GM21390 (cell line): Measurements from ENCODE around the gene FBXL19.

ENCODE experiments used
- ATAC-seq: cut with Tn5 transposase; IDR thresholded peaks from one replicate; pipeline ENCODE4 v1.9.1; 2021; ENCODE audit not compliant: unreplicated experiment

FBXL19 gene

GRCh38 chr16:30985401-30986128, 62.2 kb downstream of the FBXL19 start:
- ATAC-seq: no peak

GRCh38 chr16:30986129-30986991, 63.0 kb downstream of the FBXL19 start:
- no peak for ATAC-seq

- ATAC-seq: no peak
These were observed 64.3 kb downstream of the FBXL19 start for GRCh38 chr16:30987581-30988190.

GRCh38 chr16:30989469-30990047, 66.2 kb downstream of the FBXL19 start:
- no peak for ATAC-seq

GRCh38 chr16:30990105-30990504, 66.7 kb downstream of the FBXL19 start:
- no peak for ATAC-seq

- no peak for ATAC-seq
These were observed 67.7 kb downstream of the FBXL19 start for GRCh38 chr16:30991052-30991451.

GRCh38 chr16:30992276-30992780, 69.0 kb downstream of the FBXL19 start:
- no peak for ATAC-seq

GRCh38 chr16:30992931-30993816, 69.8 kb downstream of the FBXL19 start:
- ATAC-seq: no peak

- no peak for ATAC-seq
These were observed 72.6 kb downstream of the FBXL19 start for GRCh38 chr16:30995927-30996323.

GRCh38 chr16:30996324-30996984, 73.1 kb downstream of the FBXL19 start:
- ATAC-seq: no peak

- peak; percentile 72 for ATAC-seq
These were observed 73.8 kb downstream of the FBXL19 start for GRCh38 chr16:30996985-30997724.

GRCh38 chr16:30997725-30998711, 74.6 kb downstream of the FBXL19 start:
- no peak for ATAC-seq
